ENCODE data around the gene KCNMA1. TPM values are rescaled to one million over a fixed set of nuclear protein-coding genes. Genes with fewer than 3 reads are reported as not detected.

KCNMA1 gene
- total RNA-seq, 1 donor from 2014 or later = 0.51 TPM

DNA sequence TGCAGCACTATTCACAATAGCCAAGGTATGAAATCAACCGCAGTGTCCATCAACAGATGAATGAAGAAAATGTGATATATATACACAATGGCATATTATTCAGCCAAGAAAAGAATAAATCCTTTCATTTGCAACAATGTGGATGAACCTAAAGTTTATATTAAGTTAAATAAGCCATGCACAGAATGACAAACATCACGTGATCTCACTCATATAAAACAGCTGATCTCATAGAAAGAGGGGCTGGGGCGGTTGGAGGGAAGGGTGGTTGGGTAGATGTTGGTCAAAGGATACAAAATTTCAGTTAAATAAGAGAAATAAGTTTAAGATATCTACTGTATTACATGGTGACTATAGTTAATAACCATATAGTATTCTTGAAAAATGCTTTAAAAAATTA lies 502.1 kb downstream of the KCNMA1 start:
- no peak for DNase-seq (ENCODE audit: low read depth in 2 of 2)

DNA sequence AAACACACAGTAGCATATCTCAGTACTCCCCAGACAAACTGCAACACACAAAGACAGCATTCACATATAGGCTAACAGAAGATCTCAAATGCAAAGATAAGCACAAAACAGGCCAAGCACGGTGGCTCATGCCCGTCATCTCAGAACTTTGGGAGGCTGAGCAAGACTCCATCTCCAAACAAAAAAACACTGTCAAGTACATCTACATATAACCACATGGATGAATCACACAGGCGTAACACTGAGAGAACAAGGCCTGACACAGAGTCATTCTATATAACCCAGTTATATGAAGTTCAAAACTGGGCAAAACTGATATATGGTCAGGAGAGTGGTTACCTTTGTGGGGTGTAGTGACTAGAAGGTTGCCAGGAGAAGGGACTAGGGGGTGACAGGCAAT lies 506.4 kb downstream of the KCNMA1 start:
- DNase-seq (ENCODE audit: low read depth in 2 of 2) = no peak

DNA sequence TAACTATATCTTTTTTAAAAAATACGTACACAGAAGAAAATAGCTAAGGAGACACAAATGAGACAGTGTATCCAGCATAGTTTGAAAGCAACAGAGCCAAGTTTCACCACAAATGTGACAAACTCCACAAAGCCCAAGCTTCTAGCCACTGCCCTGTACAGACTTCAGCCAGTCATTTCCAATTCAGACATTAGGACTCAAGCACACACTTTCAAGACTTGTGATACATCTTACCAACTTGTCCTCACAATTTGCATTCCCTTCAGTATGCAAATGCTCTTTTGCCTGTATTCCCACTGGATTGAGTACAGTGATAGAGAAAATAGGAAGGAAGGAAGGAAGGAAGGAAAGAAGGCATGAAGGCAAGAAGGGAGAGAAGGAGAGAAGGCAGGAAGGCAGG lies 510.4 kb downstream of the KCNMA1 start:
- no peak for DNase-seq (ENCODE audit: low read depth in 2 of 2)

DNA sequence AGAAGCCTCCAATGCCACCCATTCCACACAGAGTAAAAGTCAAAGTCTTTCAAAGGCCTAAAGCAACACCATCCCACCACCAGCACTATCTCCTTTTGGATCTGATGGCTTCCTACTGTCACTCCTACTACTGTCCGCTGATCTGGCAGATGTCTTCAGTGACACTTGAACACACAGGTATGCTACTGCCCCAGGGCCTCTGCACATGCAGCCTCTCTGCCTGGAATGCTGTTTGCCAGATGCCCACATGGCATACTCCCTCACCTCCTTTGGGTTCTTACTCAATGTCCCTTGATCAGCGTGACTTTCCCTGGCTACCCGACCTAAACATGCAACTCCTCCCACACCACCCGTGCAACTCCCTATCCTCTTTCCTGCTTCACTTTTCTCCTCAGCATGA lies 512.4 kb downstream of the KCNMA1 start:
- DNase-seq (ENCODE audit: low read depth in 2 of 2) = no peak

DNA sequence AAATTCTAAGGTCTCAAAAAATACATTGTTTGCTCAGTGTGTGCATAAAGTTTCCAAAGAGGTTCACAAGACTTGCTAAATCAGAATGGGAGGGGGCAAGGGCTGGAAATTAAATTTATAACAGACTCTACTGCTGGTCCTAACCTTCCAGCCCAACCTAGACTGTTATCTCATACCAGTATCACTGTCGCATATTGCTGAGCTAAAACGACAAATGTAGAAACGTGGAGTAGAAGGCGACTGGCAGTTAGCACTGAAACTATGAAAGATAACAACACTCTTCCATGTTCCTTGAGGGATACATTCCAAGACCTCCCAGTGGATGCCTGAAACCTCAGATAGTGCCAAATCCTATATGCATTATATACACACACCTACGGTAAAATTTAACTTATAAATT lies 514.3 kb downstream of the KCNMA1 start:
- no peak for DNase-seq (ENCODE audit: low read depth in 2 of 2)

DNA sequence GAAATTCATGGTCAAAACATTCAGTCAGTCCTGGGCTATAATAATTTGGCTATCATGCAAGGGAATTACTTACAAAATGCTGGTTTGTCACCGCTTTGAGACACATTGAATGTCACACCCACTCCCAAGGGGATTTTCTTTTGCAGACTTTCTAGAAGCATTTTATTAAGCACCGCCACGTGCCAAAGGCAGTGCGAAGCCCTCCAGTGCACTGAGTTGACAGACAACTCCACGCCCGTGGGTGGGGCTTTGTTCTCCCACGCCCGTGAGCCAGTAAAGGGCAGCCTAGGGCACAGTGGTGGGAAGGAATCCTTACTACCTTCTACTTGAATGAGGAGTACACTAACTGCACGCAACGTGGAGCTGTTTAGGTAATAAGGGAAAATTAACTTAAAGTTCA lies 515.8 kb downstream of the KCNMA1 start:
- no peak for DNase-seq (ENCODE audit: low read depth in 2 of 2)

DNA sequence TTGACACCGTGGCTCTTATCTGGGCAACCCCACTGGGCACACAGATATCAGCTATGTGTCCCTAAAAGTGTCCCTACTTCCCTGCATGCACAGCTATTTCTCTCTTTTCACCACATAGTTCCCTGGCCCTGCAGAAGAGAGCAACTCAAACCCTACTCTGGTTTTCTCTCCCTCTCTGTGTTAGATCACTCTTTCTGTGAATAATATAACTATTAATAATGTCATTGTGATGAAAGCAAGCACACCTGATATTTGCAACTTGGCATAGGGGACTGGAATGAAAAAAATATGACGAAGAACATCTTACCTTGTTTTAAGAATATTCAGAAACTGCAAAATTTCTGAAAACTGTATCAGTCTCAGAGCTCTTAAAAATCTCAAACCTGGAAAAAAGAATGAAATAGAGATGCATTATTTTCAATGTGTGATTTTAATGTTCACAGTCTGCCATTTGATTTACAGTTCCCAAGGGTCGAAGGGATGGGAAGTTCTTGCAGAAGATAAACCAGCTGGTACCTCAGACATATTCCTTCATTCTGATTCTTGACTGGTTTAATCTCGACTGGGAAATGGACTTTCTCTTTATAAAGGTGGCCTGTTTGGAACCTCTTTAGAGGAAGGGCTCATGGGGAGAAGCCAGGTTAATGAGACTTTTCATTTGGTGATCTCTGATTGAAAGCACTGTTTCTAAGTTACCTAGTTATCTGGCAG lies 516.8 kb downstream of the KCNMA1 start:
- no peak for DNase-seq (ENCODE audit: low read depth in 2 of 2)

DNA sequence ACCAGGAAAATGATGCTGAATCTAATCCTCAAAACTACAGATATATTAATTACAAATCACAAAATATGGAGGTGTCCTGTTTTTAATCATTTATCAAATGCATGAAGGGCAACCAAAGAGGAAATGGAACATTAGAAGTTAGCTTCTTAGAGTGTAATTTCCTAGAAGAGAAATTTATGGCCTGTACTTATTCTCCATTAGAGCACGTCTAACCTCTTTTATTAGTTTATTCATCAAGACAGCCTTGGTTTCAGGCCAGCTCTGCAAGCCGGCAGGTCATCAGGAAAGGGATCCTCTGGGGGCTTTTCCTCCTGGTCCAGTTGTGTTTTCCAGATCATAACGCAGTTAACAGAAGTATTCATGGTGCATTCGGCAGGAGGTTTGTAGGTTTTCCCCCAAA lies 517.6 kb downstream of the KCNMA1 start:
- no peak for DNase-seq (ENCODE audit: low read depth in 2 of 2)

DNA sequence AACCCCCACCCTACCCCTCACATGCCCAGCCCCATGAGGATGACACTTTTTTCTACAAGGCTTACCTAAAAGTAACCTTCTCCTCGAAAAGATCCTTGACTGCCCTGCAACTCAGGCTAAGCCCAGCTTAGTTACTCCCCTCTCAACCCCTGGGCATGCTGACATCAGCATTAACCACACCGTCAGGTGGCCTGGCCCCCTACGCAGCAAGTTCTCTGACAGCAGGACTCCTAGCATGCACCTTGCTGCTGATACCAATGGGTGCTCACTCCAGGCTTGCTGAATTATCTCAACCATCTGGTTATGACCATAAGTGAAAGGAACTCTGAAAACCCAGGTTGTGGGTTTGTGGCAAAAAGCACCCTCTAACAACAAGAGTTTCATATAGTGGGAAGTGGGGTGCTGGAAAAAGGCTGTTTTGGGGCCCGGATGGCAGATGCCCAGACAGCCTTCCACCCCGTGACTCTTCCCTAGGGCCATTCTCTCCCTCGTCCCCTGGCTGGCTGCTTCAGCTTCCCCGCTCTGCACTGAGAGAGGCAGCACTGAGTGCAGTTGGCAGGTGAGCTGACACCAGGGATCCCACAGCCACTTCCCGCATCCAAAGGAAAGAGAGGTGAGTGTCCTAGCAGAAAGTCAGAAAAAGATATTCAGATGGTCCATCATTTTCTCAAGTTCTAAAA lies 518.9 kb downstream of the KCNMA1 start:
- no peak for DNase-seq (ENCODE audit: low read depth in 2 of 2)

DNA sequence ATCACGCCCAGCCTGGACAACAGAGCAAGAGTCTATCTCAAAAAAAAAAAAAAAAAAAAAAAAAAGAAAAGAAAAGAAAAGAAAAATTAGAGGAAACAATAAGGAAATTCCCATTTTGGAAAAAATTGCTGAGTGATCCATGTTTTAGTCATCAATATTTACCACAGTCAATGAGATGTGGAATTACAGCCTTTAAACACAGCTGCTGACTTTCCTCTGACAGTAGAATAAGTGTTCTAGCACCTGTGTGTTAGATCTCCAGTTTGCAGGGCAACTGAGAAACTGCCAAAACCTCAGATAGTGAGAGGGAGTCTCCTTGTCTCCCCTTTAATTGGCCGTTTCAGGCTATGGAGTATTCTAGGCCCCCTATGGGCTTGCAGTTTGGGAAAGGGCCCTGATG lies 520.1 kb downstream of the KCNMA1 start:
- DNase-seq (ENCODE audit: low read depth in 2 of 2) = no peak

DNA sequence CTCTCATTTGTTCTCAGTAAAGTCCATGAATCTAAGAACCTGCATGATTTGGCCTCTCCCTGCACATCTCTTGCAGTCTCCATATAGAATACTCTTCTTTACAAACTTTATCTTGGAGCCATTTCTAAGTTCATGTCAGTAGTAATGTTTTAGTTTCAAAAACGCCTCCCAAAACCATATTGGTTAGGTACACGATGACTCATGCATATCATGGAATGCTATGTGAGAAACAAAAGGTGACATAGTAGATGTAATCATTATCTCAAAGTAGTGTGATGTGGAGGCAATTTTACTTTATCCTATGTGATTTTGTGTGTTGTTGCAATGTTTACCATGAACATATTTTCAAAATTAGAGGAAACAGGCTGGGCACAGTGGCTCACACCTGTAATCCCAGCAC lies 520.7 kb downstream of the KCNMA1 start:
- DNase-seq (ENCODE audit: low read depth in 2 of 2) = no peak

DNA sequence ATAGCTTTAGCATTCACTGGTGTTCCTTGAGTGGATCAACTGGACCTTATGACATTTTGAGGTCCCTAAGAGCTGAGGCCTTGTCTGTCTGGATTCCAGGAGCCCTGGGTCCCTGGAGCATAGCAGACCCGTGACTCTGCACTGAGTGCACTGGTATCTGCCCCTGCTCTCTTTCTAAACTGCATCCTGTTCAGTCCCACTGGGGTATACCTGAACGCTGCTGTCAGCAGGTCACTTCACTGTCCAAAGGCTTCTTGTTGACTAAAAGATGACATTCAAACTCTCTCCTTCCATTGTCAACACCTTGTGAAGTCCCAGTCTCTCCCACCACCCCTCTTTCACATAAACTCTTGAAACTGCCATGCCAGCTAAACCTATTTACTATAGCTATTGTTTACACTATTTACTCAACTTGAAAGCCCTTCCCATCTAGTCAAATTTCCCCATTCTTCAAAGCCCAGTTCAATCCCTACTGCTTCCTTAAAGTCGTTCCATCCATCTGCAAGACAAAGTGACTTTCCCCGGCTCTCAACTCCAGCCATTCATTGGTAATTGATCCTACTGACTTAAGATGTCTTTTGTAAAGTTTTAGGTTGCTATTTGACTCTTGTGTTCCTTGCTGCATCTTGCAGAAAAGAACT lies 523.3 kb downstream of the KCNMA1 start:
- no peak for DNase-seq (ENCODE audit: low read depth in 2 of 2)

DNA sequence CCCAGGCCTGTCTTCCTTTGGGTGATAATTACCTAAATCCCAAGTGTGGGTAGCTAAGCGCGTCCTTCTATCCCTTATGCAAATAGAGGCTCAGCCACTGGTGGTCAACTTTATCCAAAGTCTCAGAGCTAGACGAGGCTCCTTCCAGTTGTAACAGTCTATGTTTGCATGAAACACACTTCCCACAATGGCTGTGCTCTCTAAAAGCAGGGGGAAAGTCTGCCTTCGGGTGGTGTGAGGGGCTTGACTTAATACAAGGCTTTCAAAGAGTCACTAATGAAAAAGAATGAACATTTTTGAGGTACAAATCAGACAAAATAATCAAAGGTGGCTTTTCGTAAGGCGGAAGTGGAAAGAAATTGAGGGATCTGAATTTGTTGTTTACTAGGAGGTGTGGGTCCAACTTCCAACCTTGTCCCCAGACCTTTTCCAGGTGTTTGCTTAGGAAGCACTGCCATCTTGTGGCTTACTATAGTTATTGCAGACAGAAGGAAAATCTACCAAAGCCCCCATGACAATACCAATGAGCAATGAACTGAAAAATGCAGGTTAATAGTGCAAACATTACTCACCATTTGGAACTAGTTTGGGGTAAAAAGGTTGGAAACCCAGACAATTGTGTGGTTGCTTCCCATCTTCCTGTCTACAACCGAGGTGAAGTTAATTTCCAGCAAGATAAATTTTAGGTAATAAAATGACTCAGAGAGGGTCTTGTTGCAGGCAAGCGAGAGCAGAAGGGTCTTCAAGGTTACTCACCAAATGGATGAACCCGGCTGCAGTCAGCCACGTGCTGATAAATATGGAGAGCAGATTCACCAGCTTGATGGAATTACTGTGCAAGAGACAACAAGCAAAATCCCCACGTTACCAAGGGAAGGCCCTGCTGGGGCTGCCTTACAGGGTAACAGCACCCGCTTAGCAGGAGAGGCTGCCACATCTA lies 525.7 kb downstream of the KCNMA1 start:
- peak; percentile 26 to 74 for DNase-seq (ENCODE audit: low read depth in 2 of 2)

DNA sequence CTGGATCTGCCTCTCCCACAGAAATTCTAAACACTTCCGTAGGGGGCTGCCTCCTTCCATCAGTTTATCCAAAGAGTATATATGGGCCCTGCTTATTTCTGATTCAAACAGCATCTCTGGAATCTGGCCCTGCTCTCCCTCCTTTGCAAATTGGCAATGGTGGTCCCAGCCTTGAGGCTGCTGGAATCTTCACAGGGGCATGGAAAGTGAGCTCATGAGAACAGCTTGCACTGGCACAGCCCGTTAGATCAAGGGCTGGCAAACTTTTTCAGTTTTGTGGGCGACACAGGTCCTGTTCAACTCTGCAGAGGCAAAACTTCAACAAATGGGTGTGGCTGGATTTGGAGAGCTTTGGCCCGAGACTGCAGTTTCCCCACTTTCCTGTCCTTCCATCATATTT lies 526.9 kb downstream of the KCNMA1 start:
- DNase-seq (ENCODE audit: low read depth in 2 of 2) = no peak

DNA sequence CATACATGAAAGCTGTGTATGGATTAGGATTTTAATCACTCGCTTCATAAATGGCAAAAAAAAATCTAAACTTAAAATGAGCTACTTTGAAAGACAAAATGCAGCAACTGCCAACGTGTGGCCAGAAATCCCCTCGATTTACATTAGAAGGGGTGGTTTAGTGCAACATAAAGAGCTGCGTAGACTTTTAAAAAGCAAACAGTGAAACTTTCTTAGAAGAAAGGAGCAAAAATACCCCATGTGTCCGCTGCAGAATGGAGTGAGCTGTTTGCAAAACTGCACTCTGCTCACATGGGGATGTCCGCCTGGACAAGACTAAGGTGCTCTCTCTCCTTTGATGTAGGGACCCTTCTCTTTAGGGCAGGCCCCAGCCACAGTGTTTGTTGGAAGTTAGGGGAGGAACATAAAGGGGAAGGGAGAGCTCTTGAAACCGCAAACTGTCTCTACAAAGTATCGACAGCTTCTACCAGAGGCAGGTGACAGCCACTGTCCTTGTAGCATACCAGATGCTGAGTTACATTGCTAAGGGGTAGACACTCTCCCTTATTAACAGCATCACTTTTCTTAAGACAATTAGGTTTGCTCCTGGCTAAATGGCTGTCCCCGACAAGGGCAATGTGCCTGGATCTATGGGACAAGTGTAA lies 528.1 kb downstream of the KCNMA1 start:
- no peak for DNase-seq (ENCODE audit: low read depth in 2 of 2)

DNA sequence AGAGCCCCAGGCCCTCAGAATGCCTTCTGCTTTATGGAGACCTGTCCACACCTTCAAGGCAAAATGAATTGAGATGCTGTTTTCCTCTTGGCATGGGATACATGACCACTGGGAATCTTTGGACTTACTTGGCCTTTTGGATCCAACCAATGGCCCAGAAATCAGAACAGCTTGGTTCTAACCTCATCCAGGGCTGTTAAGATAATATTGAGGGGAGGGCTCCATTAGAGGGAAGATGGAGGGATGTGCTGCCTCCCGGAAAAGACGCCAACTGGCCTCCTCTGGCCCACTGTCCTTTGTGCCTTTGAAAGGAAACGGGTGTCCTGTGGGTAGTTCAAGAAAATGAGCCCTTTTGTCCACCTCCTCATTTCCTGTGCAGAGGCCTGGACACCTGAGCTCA lies 530.9 kb downstream of the KCNMA1 start:
- DNase-seq (ENCODE audit: low read depth in 2 of 2) = no peak

DNA sequence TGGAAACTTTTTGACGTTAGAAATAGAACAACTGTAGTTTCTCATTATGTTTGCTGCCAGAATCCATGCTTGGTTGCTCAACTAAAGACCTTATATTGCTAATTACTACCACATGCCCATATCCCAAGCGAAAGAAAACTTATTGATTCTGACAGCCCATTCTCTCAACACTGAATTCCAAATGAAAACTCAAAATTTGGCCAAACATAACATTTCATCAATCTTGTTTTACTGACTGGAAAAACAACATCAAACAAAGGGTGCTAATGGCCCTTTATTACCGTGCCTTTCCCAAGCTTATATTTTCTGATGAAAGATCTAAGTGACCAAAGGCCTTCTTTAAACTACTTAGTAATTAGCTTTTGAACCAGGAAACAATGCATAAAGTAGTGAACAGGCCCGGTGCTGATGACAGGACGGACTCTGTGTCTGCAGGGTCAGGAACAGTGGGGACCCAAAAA lies 531.8 kb downstream of the KCNMA1 start:
- DNase-seq (ENCODE audit: low read depth in 2 of 2) = no peak

DNA sequence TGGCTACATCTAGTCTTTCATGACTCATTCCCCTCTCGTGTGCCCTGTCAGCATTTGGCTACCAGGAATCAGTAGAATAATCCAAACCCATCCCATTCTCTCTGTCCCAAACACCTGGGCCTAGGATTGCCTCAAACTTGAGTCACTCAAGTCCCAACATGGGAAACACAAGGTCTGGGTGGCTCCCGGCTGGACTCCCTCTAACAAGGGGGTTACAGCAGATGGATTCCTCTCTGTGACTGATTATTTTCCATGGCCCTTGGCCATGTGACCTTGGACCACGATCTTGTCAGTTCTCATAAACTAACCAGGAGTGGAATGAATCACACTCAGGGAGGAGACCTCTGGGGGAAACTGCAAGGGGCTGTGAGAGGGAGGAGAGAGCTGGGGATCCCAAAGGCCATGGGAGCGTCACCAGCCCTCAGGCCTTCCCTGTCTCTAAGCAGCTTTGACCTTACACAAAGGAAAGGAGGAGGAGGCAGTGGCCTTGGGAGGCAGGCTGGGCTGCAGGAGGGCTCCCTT lies 533.1 kb downstream of the KCNMA1 start:
- peak in 1 of 2 donors; percentile 40 for DNase-seq (ENCODE audit: low read depth in 2 of 2)

DNA sequence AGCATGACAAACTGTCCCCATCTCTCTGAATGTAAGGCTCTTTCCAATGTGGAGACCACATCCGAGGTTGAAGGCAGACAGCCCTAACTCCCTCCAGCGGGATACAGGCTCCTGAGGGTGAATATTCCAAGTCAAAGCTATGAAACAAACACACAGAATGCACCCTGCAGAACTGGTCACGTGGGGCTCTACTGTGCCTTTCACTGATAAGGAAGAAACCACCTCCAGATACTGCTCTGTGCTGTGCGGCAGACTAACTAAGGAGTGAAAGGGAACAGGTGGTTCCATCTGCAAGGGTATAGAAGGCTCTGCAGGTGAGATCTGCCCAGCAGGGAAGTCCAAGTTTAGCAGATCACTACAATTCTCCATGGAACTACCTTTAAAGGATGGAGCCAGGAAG lies 534.4 kb downstream of the KCNMA1 start:
- no peak for DNase-seq (ENCODE audit: low read depth in 2 of 2)

DNA sequence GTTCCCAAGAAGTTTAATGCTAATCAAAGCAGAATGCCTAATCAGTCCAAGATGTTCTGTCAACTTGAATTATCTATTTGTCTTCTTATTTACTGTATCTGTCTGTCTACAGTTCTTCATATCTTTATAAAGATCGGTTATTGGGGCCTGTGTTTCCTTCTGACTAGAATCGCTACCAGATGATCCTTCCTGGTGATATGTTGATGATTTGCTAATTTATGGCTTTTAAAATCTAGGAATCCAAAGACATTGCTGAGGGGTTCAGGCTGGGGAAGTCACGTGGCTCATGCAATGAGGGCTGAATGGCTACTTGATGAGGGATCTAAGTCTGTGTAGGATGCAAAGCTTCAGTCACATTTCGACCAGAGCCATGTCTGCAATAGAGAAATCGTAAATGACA lies 536.3 kb downstream of the KCNMA1 start:
- no peak for DNase-seq (ENCODE audit: low read depth in 2 of 2)

DNA sequence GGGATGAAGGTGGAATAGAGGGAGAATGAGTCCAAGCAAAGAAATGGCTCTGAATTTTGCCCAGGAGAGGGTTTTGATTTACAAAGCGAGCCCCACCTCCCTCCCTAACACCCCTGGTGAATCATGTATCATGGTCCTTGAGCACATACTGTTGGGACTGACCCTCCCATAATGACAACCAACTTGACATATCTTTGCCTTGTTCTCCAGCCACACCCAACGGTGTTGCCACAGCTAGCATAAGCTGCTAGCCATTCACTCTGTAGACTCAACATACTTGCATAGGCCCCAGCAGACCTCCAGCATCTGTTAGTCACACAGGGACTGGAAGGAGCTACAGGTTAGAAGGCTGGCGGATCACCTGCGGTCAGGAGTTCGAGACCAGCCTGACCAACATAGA lies 538.5 kb downstream of the KCNMA1 start:
- no peak for DNase-seq (ENCODE audit: low read depth in 2 of 2)

Data from dermis microvascular lymphatic vessel endothelial cell (primary cell).